Hematopoietic multipotent progenitor cell (in vitro differentiated cells): Measurements from ENCODE around the gene RAD51C. TPM values are rescaled to one million over a fixed set of nuclear protein-coding genes. Genes with fewer than 3 reads are reported as not detected.
"Not testable (repeated sequence)": the region's sequence is repeated elsewhere in the genome, so short reads cannot be mapped to it uniquely, and the experiment has no call there.

Experiments
- DNase-seq, 3 donors: peaks; one replicate each; pipeline ENCODE4 v3.0.0-alpha.2; 2011 to 2015; ENCODE audit warnings: low read depth in 2 of 3, low spot score in 2 of 3
- total RNA-seq: library from RNA; depleted of rRNA; stranded (reverse); fragments of >200 nt; gene quantifications from one replicate; pipeline ENCODE4 v1.2.3, GENCODE V29; 2012

The RAD51C gene
- total RNA-seq, 1 donor, result 10.8 TPM

GRCh38 chr17:58734040-58734439, 41.6 kb downstream of the RAD51C start:
- DNase-seq, result no peak

DNA sequence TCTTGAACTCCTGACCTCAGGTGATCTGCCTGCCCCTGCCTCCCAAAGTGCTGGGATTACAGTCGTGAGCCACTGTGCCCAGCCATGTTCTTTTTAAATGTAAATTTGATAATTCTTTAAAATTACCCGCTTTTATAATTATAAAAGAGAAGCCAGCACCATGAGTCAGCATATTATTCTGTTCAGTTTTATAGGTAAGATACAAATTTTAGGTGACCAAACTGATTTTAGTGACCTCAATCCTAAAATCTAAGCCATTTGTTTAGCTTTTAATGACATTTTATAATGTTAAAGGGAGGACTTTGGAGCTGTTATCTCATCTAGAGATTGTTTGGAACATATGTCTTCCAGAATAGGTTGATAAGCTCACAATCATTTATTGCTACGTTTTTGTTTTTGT, 42.4 kb downstream of the RAD51C start:
- no peak for DNase-seq

DNA sequence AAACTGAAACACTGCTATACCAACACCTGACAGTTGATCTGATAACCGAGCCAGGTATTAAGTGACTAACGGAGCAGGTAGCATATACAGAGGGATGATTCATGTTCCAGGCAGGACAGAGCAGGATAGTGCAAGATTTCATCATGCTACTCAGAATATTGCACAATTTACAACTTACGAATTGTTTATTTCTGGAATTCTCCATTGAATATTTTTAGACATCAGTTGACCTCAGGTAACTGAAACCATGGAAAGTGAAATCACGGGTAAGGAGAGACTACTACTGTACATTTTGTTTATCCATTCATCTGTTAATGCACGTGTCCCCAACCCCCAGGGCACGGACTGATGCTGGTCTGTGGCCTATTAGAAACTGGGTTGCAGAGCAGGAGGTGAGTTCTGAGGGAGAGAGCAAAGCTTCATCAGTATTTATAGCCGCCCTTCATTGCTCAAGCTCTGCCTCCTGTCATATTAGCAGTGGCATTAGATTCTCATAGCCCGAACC, 48.8 kb downstream of the RAD51C start:
- no peak for DNase-seq

- DNase-seq, result no peak
Measured at GRCh38 chr17:58747674-58748073, 55.3 kb downstream of the RAD51C start.

DNA sequence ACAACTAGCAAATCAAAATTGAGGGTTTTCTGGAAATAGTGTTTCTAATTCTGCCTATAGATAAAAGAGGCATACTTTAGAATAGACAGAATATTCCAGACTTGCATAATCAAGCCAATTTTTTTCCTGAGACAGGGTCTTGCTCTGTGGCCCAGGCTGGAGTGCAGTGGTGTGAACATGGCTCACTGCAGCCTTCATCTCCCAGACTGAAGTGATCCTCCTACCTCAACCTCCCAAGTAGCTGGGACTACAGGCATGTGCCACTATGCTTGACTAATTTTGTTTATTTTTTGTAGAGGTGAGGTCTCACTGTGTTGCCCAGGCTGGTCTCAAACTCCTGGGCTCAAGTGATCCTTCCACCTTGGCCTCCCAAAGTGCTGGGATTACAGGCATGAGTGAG, 57.2 kb downstream of the RAD51C start:
- DNase-seq, result not testable (repeated sequence)

GRCh38 chr17:58753026-58753425, 60.6 kb downstream of the RAD51C start:
- DNase-seq, result no peak

DNA sequence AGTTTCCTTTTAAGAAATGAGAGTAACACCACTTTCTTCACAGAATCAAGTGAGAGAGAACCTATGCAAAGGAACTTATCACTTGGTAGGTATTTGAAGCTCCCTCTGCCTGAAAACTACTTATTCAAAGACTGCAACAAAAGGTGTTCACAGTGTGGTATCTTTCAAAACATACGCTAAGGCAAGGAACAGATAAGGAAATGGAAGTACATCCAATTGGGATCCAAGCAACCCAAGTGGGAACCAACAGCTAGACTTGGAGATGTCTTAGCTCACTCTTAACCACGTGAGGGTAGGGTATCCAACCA, 62.8 kb downstream of the RAD51C start:
- DNase-seq, result no peak

DNA sequence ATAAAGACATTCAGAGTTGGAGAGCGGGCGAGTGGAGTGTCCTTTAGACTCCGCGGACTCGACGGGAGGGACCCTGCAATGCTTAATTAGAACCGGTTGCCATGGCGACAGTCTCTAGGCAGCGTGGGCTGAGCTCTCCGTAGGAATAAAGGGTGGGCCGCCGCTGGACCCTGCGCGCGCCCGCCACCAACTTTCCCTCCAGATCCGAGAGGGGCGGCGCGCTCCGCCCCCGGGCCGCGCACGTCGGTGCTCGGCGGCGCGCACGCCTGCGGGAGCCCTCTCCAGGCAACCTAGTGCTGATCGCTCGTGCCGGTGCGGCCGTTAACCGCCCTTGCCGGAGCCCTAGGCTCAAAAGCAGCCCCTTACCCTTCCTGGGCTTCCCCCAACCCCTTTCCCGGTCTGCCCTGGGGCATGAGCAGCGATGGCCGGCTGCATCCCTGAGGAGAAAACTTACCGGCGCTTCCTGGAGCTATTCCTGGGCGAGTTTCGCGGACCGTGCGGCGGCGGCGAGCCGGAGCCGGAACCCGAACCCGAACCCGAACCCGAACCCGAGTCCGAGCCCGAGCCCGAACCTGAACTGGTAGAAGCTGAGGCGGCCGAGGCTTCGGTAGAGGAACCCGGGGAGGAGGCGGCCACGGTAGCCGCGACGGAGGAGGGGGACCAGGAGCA, 63.3 kb downstream of the RAD51C start, which contains the start of gene PPM1E:
PPM1E (plus strand) TSS at position 278 of the 669 bp plus-strand sequence.
- DNase-seq, result peak in 2 of 3 donors; percentile 56 to 63

- DNase-seq, result peak in 1 of 3 donors; percentile 20
Measured at GRCh38 chr17:58756246-58757161, 64.1 kb downstream of the RAD51C start.

DNA sequence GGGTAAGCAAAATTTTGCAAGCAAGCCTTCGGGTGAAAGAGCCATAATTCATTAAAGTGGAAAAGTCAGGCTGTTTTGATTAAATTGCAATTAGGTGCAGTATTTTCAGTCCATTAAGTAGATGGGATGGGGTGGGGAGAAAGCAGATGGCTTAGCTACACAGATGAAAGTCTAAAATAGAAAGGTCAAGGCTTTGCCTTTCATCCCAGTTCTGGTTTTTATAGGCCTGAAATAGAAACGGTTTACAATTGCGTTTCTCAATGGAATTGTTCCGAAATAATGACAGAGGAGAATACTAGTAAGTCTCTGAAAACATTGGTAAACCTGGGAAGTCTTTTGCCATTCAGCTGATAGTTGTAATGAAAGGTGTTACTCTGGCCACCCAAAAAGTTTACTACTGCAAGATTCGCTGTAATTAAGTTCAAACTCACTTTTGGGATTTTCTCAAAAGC, 64.8 kb downstream of the RAD51C start:
- DNase-seq, result no peak

DNA sequence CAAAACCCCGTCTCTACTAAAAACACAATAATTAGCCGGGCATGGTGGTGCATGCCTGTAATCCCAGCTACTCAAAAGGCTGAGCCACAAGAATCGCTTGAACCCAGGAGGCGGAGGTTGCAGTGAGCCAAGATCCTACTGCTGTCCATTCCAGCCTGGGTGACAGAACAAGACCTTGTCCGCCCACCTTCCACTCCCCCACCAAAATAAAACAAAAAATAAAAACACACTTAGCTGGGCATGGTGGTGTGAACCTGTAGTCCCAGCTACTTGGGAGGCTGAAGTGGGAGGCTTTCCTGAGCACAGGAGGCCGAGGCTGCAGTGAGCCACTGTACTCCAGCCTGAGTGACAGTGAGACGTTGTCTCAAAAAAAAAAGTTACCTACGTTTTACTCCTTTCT, 66.5 kb downstream of the RAD51C start:
- no peak for DNase-seq

GRCh38 chr17:58759522-58759921, 67.1 kb downstream of the RAD51C start:
- no peak for DNase-seq

GRCh38 chr17:58760248-58760647, 67.8 kb downstream of the RAD51C start:
- no peak for DNase-seq

DNA sequence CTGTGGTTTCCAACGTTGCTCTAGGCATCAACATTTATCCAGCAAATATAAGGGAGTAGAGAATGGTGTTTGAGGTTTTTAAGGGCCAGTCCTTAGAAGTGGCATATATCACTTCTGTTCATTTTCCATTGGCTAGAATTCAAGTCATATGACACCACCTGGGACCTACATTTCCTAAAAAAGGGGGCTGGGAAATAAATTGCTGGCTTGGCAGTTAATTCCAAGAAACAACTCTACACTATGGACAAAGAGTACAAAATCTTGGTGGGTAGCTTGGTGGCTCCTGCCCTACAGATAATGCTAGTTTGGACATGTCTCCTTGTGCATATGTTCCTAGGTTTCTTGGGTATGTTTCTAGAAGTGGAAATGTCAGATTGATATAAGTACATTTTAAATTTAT, 70.9 kb downstream of the RAD51C start:
- DNase-seq, result no peak

- DNase-seq, result no peak
Measured at GRCh38 chr17:58764373-58764772, 72.0 kb downstream of the RAD51C start.

GRCh38 chr17:58778482-58778881, 86.1 kb downstream of the RAD51C start:
- DNase-seq, result not testable (repeated sequence)

DNA sequence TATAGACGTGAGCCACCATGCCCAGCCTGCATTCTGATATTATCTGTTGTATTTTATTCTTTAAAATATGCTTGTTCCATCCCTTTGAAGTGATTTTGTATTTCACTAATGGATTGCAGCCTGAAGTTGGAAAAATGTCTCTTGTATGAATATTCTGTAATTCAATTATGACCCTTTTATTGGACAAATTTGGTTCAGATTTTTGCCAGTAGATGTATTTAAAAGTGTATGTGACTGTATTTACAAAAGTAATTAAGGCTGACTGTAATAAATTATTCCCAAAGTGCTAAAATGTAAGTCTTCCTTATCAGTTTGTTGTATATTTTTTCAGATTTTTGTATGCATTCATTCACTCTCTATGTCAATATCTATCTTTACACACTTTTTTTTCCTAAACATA, 87.0 kb downstream of the RAD51C start:
- no peak for DNase-seq

- DNase-seq, result no peak
Measured at GRCh38 chr17:58783380-58783779, 91.0 kb downstream of the RAD51C start.

DNA sequence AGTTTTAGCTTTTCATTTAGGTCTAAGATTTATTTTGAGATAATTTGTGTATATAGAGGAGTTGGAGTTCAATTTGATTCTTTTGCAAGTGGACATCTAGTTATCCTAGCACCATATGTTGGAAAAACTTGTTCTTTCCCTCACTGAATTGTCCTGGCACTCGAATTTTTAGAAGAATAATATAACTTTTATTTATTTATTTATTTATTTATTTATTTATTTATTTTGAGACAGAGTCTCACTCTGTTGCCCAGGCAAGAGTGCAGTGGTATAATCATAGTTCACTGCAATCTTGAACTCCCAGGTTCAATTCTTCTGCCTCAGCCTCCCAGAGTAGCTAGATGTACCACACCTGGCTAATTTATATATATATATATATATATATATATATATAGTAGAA, 92.7 kb downstream of the RAD51C start:
- DNase-seq, result no peak
